Measurements from ENCODE around the gene WEE2.

GRCh38 chr7:141748396-141748795 lies 40.2 kb downstream of the WEE2 start:
- TF ChIP-seq CTCF (IDR thresholded peaks at IDR 0.05; ENCODE audit: low read depth, low read length), result no peak
- TF ChIP-seq EZH2phosphoT487 (IDR thresholded peaks at IDR 0.05; ENCODE audit: low read depth), result no peak
